WTC11 (cell line): ENCODE data around the gene OGN.

Experiments
- CREB1 ChIP-seq: sonication (generic); formaldehyde crosslinking; IDR thresholded peaks from 2 replicates; pipeline ENCODE4 v1.8.0; 2023; ENCODE audit warnings: mild to moderate bottlenecking, missing genetic modification reagents
- E2F1 ChIP-seq: sonication (generic); formaldehyde crosslinking; IDR thresholded peaks from 2 replicates; pipeline ENCODE4 v1.8.0; 2022; ENCODE audit warnings: mild to moderate bottlenecking, missing genetic modification reagents
- NFYB ChIP-seq: sonication (generic); formaldehyde crosslinking; conservative IDR thresholded peaks from 2 replicates; pipeline ENCODE4 v1.8.0; 2022; ENCODE audit warnings: low read depth, missing genetic modification reagents
- PRDM15 ChIP-seq: sonication (generic); formaldehyde crosslinking; IDR thresholded peaks from 2 replicates; pipeline ENCODE4 v1.8.0; 2022; ENCODE audit warnings: missing genetic modification reagents
- PREB ChIP-seq: sonication (generic); formaldehyde crosslinking; IDR thresholded peaks from 2 replicates; pipeline ENCODE4 v1.8.1; 2022; ENCODE audit warnings: mild to moderate bottlenecking, missing genetic modification reagents, moderate library complexity, borderline replicate concordance
- STAT6 ChIP-seq: sonication (generic); formaldehyde crosslinking; conservative IDR thresholded peaks from 2 replicates; pipeline ENCODE4 v1.8.1; 2023; ENCODE audit warnings: mild to moderate bottlenecking, low read depth, missing genetic modification reagents, moderate library complexity
- ZNF263 ChIP-seq: sonication (generic); formaldehyde crosslinking; IDR thresholded peaks from 2 replicates; pipeline ENCODE4 v1.8.1; 2022; ENCODE audit warnings: low read depth, mild to moderate bottlenecking, moderate library complexity, missing genetic modification reagents

GRCh38 chr9:92373167-92373566, 31.2 kb downstream of the OGN start:
- TF ChIP-seq E2F1 (CRISPR knock-in tag) (no peak), PRDM15 (CRISPR knock-in tag) (no peak), PREB (CRISPR knock-in tag) (no peak), STAT6 (CRISPR knock-in tag) (no peak), NFYB (CRISPR knock-in tag) (no peak), CREB1 (CRISPR knock-in tag) (no peak), ZNF263 (CRISPR knock-in tag) (no peak)
